Breast epithelium (tissue), 3 donors: ENCODE results near the gene KLHL26.

ENCODE experiments used
- CTCF ChIP-seq, 3 donors: fragments of 450-650 bp; IDR thresholded peaks; one replicate each; pipeline ENCODE4 v1.5.1; 2016 to 2017; ENCODE audit warnings: antibody characterized with exemption in 3 of 3, mild to moderate bottlenecking in 3 of 3, moderate library complexity in 3 of 3
- POLR2A ChIP-seq: fragments of 450-650 bp; IDR thresholded peaks from one replicate; pipeline ENCODE4 v1.6.1; 2016; ENCODE audit warnings: antibody characterized with exemption, mild to moderate bottlenecking, moderate library complexity
- POLR2AphosphoS5 ChIP-seq, 3 donors: sonication (generic); formaldehyde crosslinking; IDR thresholded peaks; one replicate each; pipeline ENCODE4 v1.6.1; 2017; ENCODE audit warnings: antibody characterized with exemption in 3 of 3

- TF ChIP-seq CTCF (IDR thresholded peaks at IDR 0.05) (no peak), POLR2AphosphoS5 (IDR thresholded peaks at IDR 0.05) (no peak), POLR2A (no peak)
These were observed 33.4 kb upstream of the KLHL26 start for GRCh38 chr19:18603255-18603957.
